Measurements from ENCODE around the gene DUOX1.
"Not testable (repeated sequence)": the region's sequence is repeated elsewhere in the genome, so short reads cannot be mapped to it uniquely, and the experiment has no call there.

The DUOX1 gene

DNA sequence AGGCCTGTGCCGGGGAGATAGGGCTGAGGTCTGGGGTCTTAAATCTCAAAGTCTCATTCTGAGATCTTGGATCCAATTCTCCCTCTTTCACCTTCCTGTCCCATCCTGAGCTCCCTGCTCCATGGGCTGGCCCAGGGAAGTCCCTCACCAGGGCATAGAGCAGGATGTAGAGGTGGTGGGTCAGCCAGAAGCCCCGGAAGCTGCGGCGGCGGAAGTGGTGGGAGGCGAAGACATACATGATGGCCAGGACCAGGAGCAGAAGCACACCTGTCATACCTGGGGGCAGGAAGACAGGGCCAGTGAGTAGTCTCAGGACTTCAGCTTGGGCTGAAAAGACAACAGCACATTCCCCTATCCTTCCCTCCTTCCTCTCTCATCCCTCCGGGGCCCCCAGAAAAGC is 32.3 kb upstream of the DUOX1 start:
- CTCF ChIA-PET, result interaction anchor here (1.4 to 3.5 kb wide), 2 partner anchors 12 to 21 kb away, joined by 3 to 10 read pairs; no protein-coding TSS in a partner anchor
- 98% methylated on average over 6 of the region's 7 CpGs for WGBS (ENCODE audit: insufficient coverage)
- Histone ChIP-seq H3K9me3 (ENCODE audit: control extremely low read depth in 1 of 5, control insufficient read depth in 4 of 5, insufficient read depth in 2 of 5, low read depth in 1 of 5, low read length in 4 of 5) (no peaks in the 10 kb centered on the region), H3K4me3 (ENCODE audit: control insufficient read depth in 1 of 7, extremely low read depth in 1 of 7, insufficient read depth in 4 of 7, low read depth in 2 of 7, low read length in 6 of 7) (no peak overlapping the region), H3K27me3 (replicated peaks in 2 of 5; ENCODE audit: control insufficient read depth in 4 of 5, insufficient read depth in 5 of 5, low read length in 4 of 5) (peaks cover 0 to 5% (median 0%) of the 10 kb centered on the region in 5 experiments), H3K36me3 (ENCODE audit: control insufficient read depth in 4 of 4, insufficient read depth in 4 of 4, low read length in 3 of 4) (no peaks in the 10 kb centered on the region), H3K4me1 (ENCODE audit: control extremely low read depth in 1 of 4, control insufficient read depth in 4 of 4, insufficient read depth in 4 of 4, low read length in 3 of 4) (no peaks in the 10 kb centered on the region), H3K27ac (ENCODE audit: insufficient read depth in 1 of 2, low read depth in 1 of 2, low read length in 2 of 2, poor library complexity in 1 of 2, severe bottlenecking in 2 of 2) (no peak overlapping the region)
- POLR2A ChIA-PET, result interaction anchor here (0.6 kb wide), 1 partner anchor 113 kb away, joined by 3 read pairs; no protein-coding TSS in a partner anchor
- no peak for DNase-seq

DNA sequence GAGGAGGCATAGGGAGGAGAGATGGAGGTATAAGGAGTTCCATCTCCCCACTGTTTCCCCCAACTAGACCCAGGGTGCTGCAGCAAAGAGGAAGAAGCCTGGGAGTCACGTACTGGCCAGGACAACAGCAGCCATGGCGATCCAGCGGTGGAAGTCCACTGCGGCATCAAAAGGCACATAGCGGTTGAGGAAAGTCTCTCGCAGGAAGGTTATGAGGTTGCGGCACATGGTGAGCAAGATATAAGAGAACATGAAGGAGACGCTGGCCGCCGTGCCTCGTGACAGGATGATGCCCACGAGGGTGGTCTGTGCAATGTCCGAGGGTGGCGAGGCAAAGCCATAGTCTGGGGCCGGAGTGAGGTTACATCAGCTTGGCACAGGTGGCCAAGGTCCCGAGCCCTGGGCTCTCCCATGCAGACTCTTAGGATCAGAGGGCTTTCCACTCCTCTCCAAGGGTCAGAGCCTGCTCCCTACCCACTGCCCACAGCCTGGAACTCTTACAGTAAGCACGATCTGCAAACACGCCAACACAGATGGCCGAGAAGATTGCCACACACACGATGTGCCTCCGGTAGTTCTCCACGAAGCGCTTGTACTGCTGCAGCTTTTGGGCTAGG is 30.1 kb upstream of the DUOX1 start:
- no peak for DNase-seq
- 89% methylated on average over 23 of the region's 23 CpGs for WGBS (ENCODE audit: insufficient coverage)
- H3K36me3 ChIP-seq (ENCODE audit: control insufficient read depth in 4 of 4, insufficient read depth in 4 of 4, low read length in 3 of 4), result no peaks in the 10 kb centered on the region
- ChIA-PET CTCF (no interaction called here), POLR2A (no interaction called here)
- no peak overlapping the region for H3K4me3 ChIP-seq (ENCODE audit: control insufficient read depth in 1 of 7, extremely low read depth in 1 of 7, insufficient read depth in 4 of 7, low read depth in 2 of 7, low read length in 6 of 7)
- H3K27ac ChIP-seq (ENCODE audit: insufficient read depth in 1 of 2, low read depth in 1 of 2, low read length in 2 of 2, poor library complexity in 1 of 2, severe bottlenecking in 2 of 2), result no peak overlapping the region
- H3K27me3 ChIP-seq (replicated peaks in 2 of 5; ENCODE audit: control insufficient read depth in 4 of 5, insufficient read depth in 5 of 5, low read length in 4 of 5), result peaks cover 0 to 5% (median 0%) of the 10 kb centered on the region in 5 experiments
- no peaks in the 10 kb centered on the region for H3K4me1 ChIP-seq (ENCODE audit: control extremely low read depth in 1 of 4, control insufficient read depth in 4 of 4, insufficient read depth in 4 of 4, low read length in 3 of 4)
- H3K9me3 ChIP-seq (ENCODE audit: control extremely low read depth in 1 of 5, control insufficient read depth in 4 of 5, insufficient read depth in 2 of 5, low read depth in 1 of 5, low read length in 4 of 5), result no peaks in the 10 kb centered on the region

DNA sequence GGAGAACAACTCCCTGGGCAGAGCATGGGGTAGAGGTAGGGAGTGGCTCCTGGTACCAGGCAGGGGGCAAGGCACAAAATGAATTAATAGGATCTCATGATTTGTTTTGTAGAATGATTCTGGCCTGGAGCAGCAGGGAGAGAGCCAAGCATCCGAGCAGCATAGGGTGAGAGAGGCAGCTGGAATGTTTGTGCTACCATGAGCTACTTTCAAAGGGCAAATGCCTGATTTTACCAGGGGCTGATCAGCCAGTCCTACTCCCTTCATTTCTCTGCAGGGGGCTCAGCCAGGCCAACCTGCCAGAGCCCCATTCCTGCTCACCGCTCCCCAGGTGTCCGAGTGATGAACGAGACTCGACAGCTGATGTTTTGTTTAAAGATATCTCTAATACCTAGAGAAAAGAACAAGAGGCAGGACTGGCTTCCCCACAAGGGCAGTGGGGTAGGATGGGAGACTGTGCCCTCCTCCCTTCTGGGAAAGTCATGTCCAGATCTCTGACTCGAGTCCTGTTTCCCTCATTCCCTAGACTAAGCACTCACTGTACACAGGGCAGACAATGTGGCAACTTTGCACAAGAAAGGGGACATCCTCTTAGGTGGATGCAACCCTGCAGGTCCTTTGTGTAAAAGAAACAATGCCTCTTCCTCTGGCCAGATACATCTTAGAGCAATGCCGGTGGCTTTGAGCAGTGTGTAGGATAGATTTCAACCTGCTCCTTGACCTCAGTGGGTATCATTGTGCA is 28.7 kb upstream of the DUOX1 start:
- peaks cover 0 to 7% (median 1%) of the 10 kb centered on the region in 5 experiments for H3K27me3 ChIP-seq (replicated peaks in 2 of 5; ENCODE audit: control insufficient read depth in 4 of 5, insufficient read depth in 5 of 5, low read length in 4 of 5)
- H3K9me3 ChIP-seq (ENCODE audit: control extremely low read depth in 1 of 5, control insufficient read depth in 4 of 5, insufficient read depth in 2 of 5, low read depth in 1 of 5, low read length in 4 of 5), result no peaks in the 10 kb centered on the region
- no peaks in the 10 kb centered on the region for H3K36me3 ChIP-seq (ENCODE audit: control insufficient read depth in 4 of 4, insufficient read depth in 4 of 4, low read length in 3 of 4)
- no peak overlapping the region for H3K27ac ChIP-seq (ENCODE audit: insufficient read depth in 1 of 2, low read depth in 1 of 2, low read length in 2 of 2, poor library complexity in 1 of 2, severe bottlenecking in 2 of 2)
- 71% methylated on average over 3 of the region's 7 CpGs for WGBS (ENCODE audit: insufficient coverage)
- no peak for DNase-seq
- H3K4me1 ChIP-seq (ENCODE audit: control extremely low read depth in 1 of 4, control insufficient read depth in 4 of 4, insufficient read depth in 4 of 4, low read length in 3 of 4), result no peaks in the 10 kb centered on the region
- no peak overlapping the region for H3K4me3 ChIP-seq (ENCODE audit: control insufficient read depth in 1 of 7, extremely low read depth in 1 of 7, insufficient read depth in 4 of 7, low read depth in 2 of 7, low read length in 6 of 7)
- CTCF ChIA-PET, result no interaction called here
- POLR2A ChIA-PET, result no interaction called here

DNA sequence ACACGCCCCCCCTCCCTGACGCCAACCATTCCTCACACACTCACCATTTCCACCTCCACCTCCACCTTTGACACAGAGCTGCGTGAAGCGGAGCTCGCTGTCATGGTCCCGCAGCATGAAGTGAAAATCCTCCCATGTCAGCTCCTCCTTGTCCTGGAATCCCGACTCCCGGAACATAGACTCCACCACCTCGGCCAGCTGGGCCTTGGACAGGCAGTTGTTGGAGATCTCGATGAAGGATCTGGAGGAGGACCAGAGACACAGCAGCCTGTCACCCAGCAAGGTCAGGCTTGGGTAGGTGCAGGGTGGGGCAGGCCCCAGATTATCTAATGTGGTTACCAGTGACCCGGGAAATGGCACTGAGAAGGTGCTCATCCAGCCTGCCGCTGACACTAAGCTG is 28.0 kb upstream of the DUOX1 start:
- Histone ChIP-seq H3K4me3 (ENCODE audit: control insufficient read depth in 1 of 7, extremely low read depth in 1 of 7, insufficient read depth in 4 of 7, low read depth in 2 of 7, low read length in 6 of 7) (no peak overlapping the region), H3K4me1 (ENCODE audit: control extremely low read depth in 1 of 4, control insufficient read depth in 4 of 4, insufficient read depth in 4 of 4, low read length in 3 of 4) (no peaks in the 10 kb centered on the region), H3K9me3 (ENCODE audit: control extremely low read depth in 1 of 5, control insufficient read depth in 4 of 5, insufficient read depth in 2 of 5, low read depth in 1 of 5, low read length in 4 of 5) (no peaks in the 10 kb centered on the region), H3K27me3 (replicated peaks in 2 of 5; ENCODE audit: control insufficient read depth in 4 of 5, insufficient read depth in 5 of 5, low read length in 4 of 5) (peaks cover 0 to 12% (median 3%) of the 10 kb centered on the region in 5 experiments), H3K36me3 (ENCODE audit: control insufficient read depth in 4 of 4, insufficient read depth in 4 of 4, low read length in 3 of 4) (no peaks in the 10 kb centered on the region), H3K27ac (ENCODE audit: insufficient read depth in 1 of 2, low read depth in 1 of 2, low read length in 2 of 2, poor library complexity in 1 of 2, severe bottlenecking in 2 of 2) (no peak overlapping the region)
- WGBS (ENCODE audit: insufficient coverage), result 95% methylated on average over 11 of the region's 12 CpGs
- POLR2A ChIA-PET, result no interaction called here
- CTCF ChIA-PET, result no interaction called here
- DNase-seq, result no peak

DNA sequence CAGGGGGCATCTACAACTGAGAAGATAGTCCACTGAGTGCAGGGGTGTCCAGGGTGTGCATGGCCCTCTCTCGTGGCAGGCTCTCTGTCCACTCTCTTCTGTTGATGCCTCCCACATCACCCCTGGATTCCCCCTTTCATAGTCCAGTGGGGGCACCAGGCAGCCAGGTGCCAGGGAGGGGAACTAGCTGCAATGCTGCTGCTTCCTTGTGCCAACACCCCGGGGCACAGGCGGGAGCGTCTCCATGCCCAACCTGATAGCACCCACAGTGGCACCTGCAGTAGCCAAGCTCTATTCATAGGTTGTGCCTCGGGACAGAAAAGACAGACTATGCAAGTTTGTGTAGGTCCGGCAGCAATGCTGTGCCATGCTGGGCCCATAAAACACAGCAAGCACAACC is 27.6 kb upstream of the DUOX1 start:
- H3K4me1 ChIP-seq (ENCODE audit: control extremely low read depth in 1 of 4, control insufficient read depth in 4 of 4, insufficient read depth in 4 of 4, low read length in 3 of 4), result no peaks in the 10 kb centered on the region
- POLR2A ChIA-PET, result no interaction called here
- CTCF ChIA-PET, result no interaction called here
- H3K36me3 ChIP-seq (ENCODE audit: control insufficient read depth in 4 of 4, insufficient read depth in 4 of 4, low read length in 3 of 4), result no peaks in the 10 kb centered on the region
- H3K27me3 ChIP-seq (replicated peaks in 2 of 5; ENCODE audit: control insufficient read depth in 4 of 5, insufficient read depth in 5 of 5, low read length in 4 of 5), result peaks cover 0 to 12% (median 3%) of the 10 kb centered on the region in 5 experiments
- WGBS (ENCODE audit: insufficient coverage), result 97% methylated on average over 5 of the region's 6 CpGs
- DNase-seq, result no peak
- H3K4me3 ChIP-seq (ENCODE audit: control insufficient read depth in 1 of 7, extremely low read depth in 1 of 7, insufficient read depth in 4 of 7, low read depth in 2 of 7, low read length in 6 of 7), result no peak overlapping the region
- no peaks in the 10 kb centered on the region for H3K9me3 ChIP-seq (ENCODE audit: control extremely low read depth in 1 of 5, control insufficient read depth in 4 of 5, insufficient read depth in 2 of 5, low read depth in 1 of 5, low read length in 4 of 5)
- no peak overlapping the region for H3K27ac ChIP-seq (ENCODE audit: insufficient read depth in 1 of 2, low read depth in 1 of 2, low read length in 2 of 2, poor library complexity in 1 of 2, severe bottlenecking in 2 of 2)

DNA sequence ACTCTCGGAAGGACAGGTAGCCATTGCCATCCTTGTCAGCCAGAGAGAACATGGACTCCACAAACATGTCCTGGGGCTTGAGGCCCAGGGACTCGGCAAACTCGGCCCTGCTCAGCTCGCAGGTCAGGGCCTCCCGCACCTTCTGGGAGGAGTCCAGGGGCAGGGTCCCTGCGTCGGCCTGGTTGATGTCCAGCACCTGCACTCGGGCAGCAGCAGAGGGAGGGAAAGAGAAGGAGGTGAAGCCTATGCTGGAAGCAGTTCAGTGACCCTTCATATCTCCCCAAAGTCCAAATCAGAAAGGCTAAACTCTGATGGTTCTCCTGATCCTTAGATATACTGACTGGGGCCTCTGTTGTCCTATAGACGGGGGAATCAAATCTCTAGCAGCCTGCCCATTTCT is 25.6 kb upstream of the DUOX1 start:
- WGBS (ENCODE audit: insufficient coverage), result 87% methylated on average over 5 of the region's 9 CpGs
- CTCF ChIA-PET; H3K4me3 ChIP-seq (ENCODE audit: control insufficient read depth in 1 of 7, extremely low read depth in 1 of 7, insufficient read depth in 4 of 7, low read depth in 2 of 7, low read length in 6 of 7); H3K9me3 ChIP-seq (ENCODE audit: control extremely low read depth in 1 of 5, control insufficient read depth in 4 of 5, insufficient read depth in 2 of 5, low read depth in 1 of 5, low read length in 4 of 5); H3K36me3 ChIP-seq (ENCODE audit: control insufficient read depth in 4 of 4, insufficient read depth in 4 of 4, low read length in 3 of 4); H3K4me1 ChIP-seq (ENCODE audit: control extremely low read depth in 1 of 4, control insufficient read depth in 4 of 4, insufficient read depth in 4 of 4, low read length in 3 of 4); DNase-seq; H3K27ac ChIP-seq (ENCODE audit: insufficient read depth in 1 of 2, low read depth in 1 of 2, low read length in 2 of 2, poor library complexity in 1 of 2, severe bottlenecking in 2 of 2); POLR2A ChIA-PET: not testable (repeated sequence)
- H3K27me3 ChIP-seq (replicated peaks in 2 of 5; ENCODE audit: control insufficient read depth in 4 of 5, insufficient read depth in 5 of 5, low read length in 4 of 5), result peaks cover 3 to 26% (median 11%) of the 10 kb centered on the region in 5 experiments

DNA sequence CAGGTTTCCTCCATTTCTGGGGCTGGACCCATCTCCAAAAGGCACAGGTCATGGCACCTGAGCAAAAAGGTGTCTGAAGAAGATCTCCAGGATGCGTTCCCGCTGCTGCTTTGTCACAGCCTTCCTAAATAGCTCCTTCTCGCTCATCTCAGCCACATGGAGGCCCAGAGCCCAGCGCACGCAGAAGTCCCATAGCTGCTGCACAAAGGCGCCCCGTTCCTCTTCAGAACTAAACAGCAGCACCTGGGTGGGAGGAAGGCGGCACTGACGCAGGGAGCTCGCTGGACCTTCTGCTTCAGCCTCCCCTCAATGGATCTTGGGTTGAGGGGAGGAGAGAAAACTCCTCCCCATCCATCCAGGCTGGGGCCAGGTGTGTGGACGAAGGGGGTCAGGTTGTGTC is 24.2 kb upstream of the DUOX1 start:
- H3K27me3 ChIP-seq (replicated peaks in 2 of 5; ENCODE audit: control insufficient read depth in 4 of 5, insufficient read depth in 5 of 5, low read length in 4 of 5), result peaks cover 8 to 37% (median 17%) of the 10 kb centered on the region in 5 experiments
- ChIA-PET CTCF (interaction anchor here (1.0 to 1.5 kb wide), 2 partner anchors 11 to 12 kb away, joined by 3 to 4 read pairs; no protein-coding TSS in a partner anchor), POLR2A (no interaction called here)
- no peaks in the 10 kb centered on the region for H3K9me3 ChIP-seq (ENCODE audit: control extremely low read depth in 1 of 5, control insufficient read depth in 4 of 5, insufficient read depth in 2 of 5, low read depth in 1 of 5, low read length in 4 of 5)
- no peak overlapping the region for H3K27ac ChIP-seq (ENCODE audit: insufficient read depth in 1 of 2, low read depth in 1 of 2, low read length in 2 of 2, poor library complexity in 1 of 2, severe bottlenecking in 2 of 2)
- no peaks in the 10 kb centered on the region for H3K4me1 ChIP-seq (ENCODE audit: control extremely low read depth in 1 of 4, control insufficient read depth in 4 of 4, insufficient read depth in 4 of 4, low read length in 3 of 4)
- H3K4me3 ChIP-seq (ENCODE audit: control insufficient read depth in 1 of 7, extremely low read depth in 1 of 7, insufficient read depth in 4 of 7, low read depth in 2 of 7, low read length in 6 of 7), result no peak overlapping the region
- WGBS (ENCODE audit: insufficient coverage), result 100% methylated on average over 7 of the region's 11 CpGs
- no peak for DNase-seq
- no peaks in the 10 kb centered on the region for H3K36me3 ChIP-seq (ENCODE audit: control insufficient read depth in 4 of 4, insufficient read depth in 4 of 4, low read length in 3 of 4)

All from common myeloid progenitor, CD34-positive (primary cell).